HAP-1 (cell line): ENCODE data around the gene ARF5.

Experiments used
- DNase-seq, 2 experiments: peaks; one replicate each; pipeline ENCODE4 v3.0.0-alpha.2; 2016 to 2020; ENCODE audit warnings: low spot score in 2 of 2
- H3K27me3 ChIP-seq: fragments of 250-450 bp; sonication (Bioruptor Pico); 2 replicates; pipeline ENCODE4 v1.5.1; 2020; ENCODE audit warnings: low read depth, mild to moderate bottlenecking, moderate library complexity
- H3K36me3 ChIP-seq: fragments of 250-450 bp; sonication (Bioruptor Pico); replicated peaks from 2 replicates; pipeline ENCODE4 v1.5.1; 2020; ENCODE audit warnings: mild to moderate bottlenecking
- H3K4me1 ChIP-seq: fragments of 250-450 bp; sonication (Bioruptor Pico); 2 replicates; pipeline ENCODE4 v1.5.1; 2020; ENCODE audit warnings: mild to moderate bottlenecking
- H3K4me3 ChIP-seq: fragments of 250-450 bp; sonication (Bioruptor Pico); 2 replicates; pipeline ENCODE4 v1.5.1; 2020; ENCODE audit warnings: mild to moderate bottlenecking, moderate library complexity
- H3K9me3 ChIP-seq: fragments of 250-450 bp; sonication (Bioruptor Pico); 2 replicates; pipeline ENCODE4 v1.5.1; 2020; ENCODE audit warnings: mild to moderate bottlenecking, moderate library complexity
- in situ Hi-C: fragments of 300-500 bp; cut with MboI; formaldehyde crosslinking; loops from 3 replicates; pipeline ENCODE4 v1.14.3; 2020; ENCODE audit warnings: low sequenced_read_pairs, inconsistent platforms, mixed read lengths

ARF5 gene

GRCh38 chr7:127598318-127598717, 10.1 kb downstream of the ARF5 start:
- Histone ChIP-seq H3K4me3 (no peak overlapping the region), H3K9me3 (no peaks in the 10 kb centered on the region), H3K27me3 (peaks cover 10% of the 10 kb centered on the region; the same call in 1 of the 2 replicates), H3K4me1 (no peaks in the 10 kb centered on the region), H3K36me3 (no peaks in the 10 kb centered on the region)
- peak in 1 of 2 experiments; percentile 48 for DNase-seq
- in situ Hi-C loops = no loop called here

GRCh38 chr7:127600885-127601284, 12.7 kb downstream of the ARF5 start:
- in situ Hi-C loops = no loop called here
- Histone ChIP-seq H3K9me3 (no peaks in the 10 kb centered on the region), H3K4me3 (no peak overlapping the region)

GRCh38 chr7:127608446-127608845, 20.2 kb downstream of the ARF5 start:
- Histone ChIP-seq H3K9me3 (no peaks in the 10 kb centered on the region; the same call in 1 of the 2 replicates), H3K27me3 (no peaks in the 10 kb centered on the region), H3K4me3 (no peak overlapping the region), H3K36me3 (no peaks in the 10 kb centered on the region), H3K4me1 (no peaks in the 10 kb centered on the region)
- no peak for DNase-seq
- in situ Hi-C loops = no loop called here

More at GRCh38 chr7:127600885-127601284, 12.7 kb downstream of the ARF5 start:
- H3K36me3 ChIP-seq = no peaks in the 10 kb centered on the region
- H3K4me1 ChIP-seq = no peaks in the 10 kb centered on the region
- H3K27me3 ChIP-seq = peaks cover 10% of the 10 kb centered on the region; the same call in 1 of the 2 replicates
- no peak for DNase-seq

- H3K4me1 ChIP-seq = no peaks in the 10 kb centered on the region
- no peak overlapping the region for H3K4me3 ChIP-seq
- H3K27me3 ChIP-seq = no peaks in the 10 kb centered on the region
- no peaks in the 10 kb centered on the region; the same call in 1 of the 2 replicates for H3K9me3 ChIP-seq
- DNase-seq = no peak
- in situ Hi-C loops = no loop called here
- H3K36me3 ChIP-seq = no peaks in the 10 kb centered on the region
Measured at GRCh38 chr7:127609297-127609696, 21.1 kb downstream of the ARF5 start.

- no peak for DNase-seq
- Histone ChIP-seq H3K9me3 (no peaks in the 10 kb centered on the region; the same call in 1 of the 2 replicates), H3K36me3 (no peaks in the 10 kb centered on the region), H3K4me3 (no peak overlapping the region), H3K27me3 (peaks cover 19% of the 10 kb centered on the region), H3K4me1 (no peaks in the 10 kb centered on the region)
- in situ Hi-C loops = no loop called here
Measured at GRCh38 chr7:127612263-127612662, 24.1 kb downstream of the ARF5 start.

GRCh38 chr7:127616724-127617123, 28.5 kb downstream of the ARF5 start:
- Histone ChIP-seq H3K27me3 (peaks cover 46% of the 10 kb centered on the region), H3K36me3 (no peaks in the 10 kb centered on the region), H3K4me1 (no peaks in the 10 kb centered on the region), H3K4me3 (no peak overlapping the region), H3K9me3 (no peaks in the 10 kb centered on the region)
- in situ Hi-C loops = no loop called here
- no peak for DNase-seq

GRCh38 chr7:127618042-127618441, 29.8 kb downstream of the ARF5 start, which contains the start of gene PAX4:
PAX4 (minus strand) TSS chr7:127618142; CDS start chr7:127615928, 2,214 bp downstream.
- no peak for DNase-seq
- Histone ChIP-seq H3K27me3 (peaks cover 51% of the 10 kb centered on the region), H3K4me3 (no peak within 1 kb of the TSS), H3K9me3 (no peaks in the 10 kb centered on the region), H3K36me3 (no peaks in the 10 kb centered on the region), H3K4me1 (no peaks in the 10 kb centered on the region)
- in situ Hi-C loops = no loop called here

- no peaks in the 10 kb centered on the region for H3K36me3 ChIP-seq
- no peak overlapping the region for H3K4me3 ChIP-seq
- peaks cover 52% of the 10 kb centered on the region for H3K27me3 ChIP-seq
- H3K9me3 ChIP-seq = no peaks in the 10 kb centered on the region
- H3K4me1 ChIP-seq = no peaks in the 10 kb centered on the region
- in situ Hi-C loops = no loop called here
- DNase-seq = no peak
Measured at GRCh38 chr7:127618775-127619174, 30.6 kb downstream of the ARF5 start.

GRCh38 chr7:127619681-127620405, 31.6 kb downstream of the ARF5 start:
- peaks cover 52% of the 10 kb centered on the region for H3K27me3 ChIP-seq
- no peaks in the 10 kb centered on the region for H3K4me1 ChIP-seq
- in situ Hi-C loops = no loop called here
- H3K4me3 ChIP-seq = no peak overlapping the region
- no peak for DNase-seq
- no peaks in the 10 kb centered on the region for H3K9me3 ChIP-seq
- no peaks in the 10 kb centered on the region for H3K36me3 ChIP-seq

- Histone ChIP-seq H3K9me3 (no peaks in the 10 kb centered on the region), H3K36me3 (no peaks in the 10 kb centered on the region), H3K27me3 (peaks cover 46% of the 10 kb centered on the region), H3K4me3 (no peak overlapping the region), H3K4me1 (no peaks in the 10 kb centered on the region)
- DNase-seq = no peak
- in situ Hi-C loops = no loop called here
Measured at GRCh38 chr7:127620406-127621233, 32.4 kb downstream of the ARF5 start.

- Histone ChIP-seq H3K27me3 (peaks cover 11% of the 10 kb centered on the region), H3K4me1 (no peaks in the 10 kb centered on the region), H3K36me3 (no peaks in the 10 kb centered on the region), H3K4me3 (no peak overlapping the region), H3K9me3 (no peaks in the 10 kb centered on the region)
- in situ Hi-C loops = no loop called here
- no peak for DNase-seq
Measured at GRCh38 chr7:127625331-127625730, 37.1 kb downstream of the ARF5 start.

GRCh38 chr7:127628445-127628844, 40.2 kb downstream of the ARF5 start:
- Histone ChIP-seq H3K27me3 (peaks cover 2% of the 10 kb centered on the region; the same call in 1 of the 2 replicates), H3K4me3 (no peak overlapping the region), H3K9me3 (no peaks in the 10 kb centered on the region), H3K4me1 (no peaks in the 10 kb centered on the region), H3K36me3 (no peaks in the 10 kb centered on the region)
- DNase-seq = peak in 1 of 2 experiments; percentile 30
- in situ Hi-C loops = no loop called here

- H3K4me3 ChIP-seq = no peak overlapping the region
- H3K9me3 ChIP-seq = no peaks in the 10 kb centered on the region
- peak; percentile 31 to 72 for DNase-seq
- 0 out of 2 replicates have a peak, but pooled peaks cover 2% of the 10 kb centered on the region for H3K27me3 ChIP-seq
- H3K4me1 ChIP-seq = no peaks in the 10 kb centered on the region
- H3K36me3 ChIP-seq = no peaks in the 10 kb centered on the region
- in situ Hi-C loops = no loop called here
Measured at GRCh38 chr7:127629268-127629854, 41.1 kb downstream of the ARF5 start.
